ENCODE results near the gene RPL36A. TPM values are rescaled to one million over a fixed set of nuclear protein-coding genes. Genes with fewer than 3 reads are reported as not detected.

RPL36A gene
- total RNA-seq, 1 experiment from 2014 or later: 1,626 TPM

DNA sequence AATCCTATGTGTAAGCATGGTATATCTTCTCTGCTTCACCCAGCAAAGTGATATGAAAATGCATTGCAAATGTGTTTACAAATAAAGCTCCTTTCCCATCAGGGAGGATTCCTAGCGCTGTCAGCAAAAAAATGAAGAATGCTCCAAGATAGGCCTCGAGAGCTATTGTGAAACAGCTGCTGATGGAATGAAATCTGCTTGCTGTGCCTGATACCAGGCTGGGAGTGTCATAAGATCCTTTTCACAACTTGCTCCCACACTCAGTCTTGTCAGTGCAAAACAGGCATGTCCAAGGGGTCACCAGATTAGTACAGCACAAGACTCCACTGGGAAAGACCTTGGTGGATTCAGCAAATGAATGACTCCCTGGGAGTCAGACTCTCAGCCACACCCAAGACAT lies 51.3 kb downstream of the RPL36A start:
- no peak for DNase-seq (ENCODE audit: low read depth)

Other genes starting within 250 kb of the RPL36A start
- 0.42 and 0.44 TPM in 2 replicates for gene DRP2, start 171.2 kb upstream of the RPL36A start, total RNA-seq (2014; rRNA removed; shearing (Covaris generic))
- not detected in 2 replicates for gene TAF7L, start 99.7 kb upstream of the RPL36A start, total RNA-seq (2014; rRNA removed; shearing (Covaris generic))
- gene TIMM8A, start 42.3 kb upstream of the RPL36A start, total RNA-seq (2014; rRNA removed; shearing (Covaris generic)): 9.4 and 9.6 TPM in 2 replicates
- 0.05 TPM in 1 of 2 replicates, not detected in the other for gene BTK, start 4.8 kb upstream of the RPL36A start, total RNA-seq (2014; rRNA removed; shearing (Covaris generic))
- gene GLA, start 16.9 kb downstream of the RPL36A start, total RNA-seq (2014; rRNA removed; shearing (Covaris generic)): 130 and 154 TPM in 2 replicates
- 56.0 and 82.5 TPM in 2 replicates for gene HNRNPH2, start 17.2 kb downstream of the RPL36A start, total RNA-seq (2014; rRNA removed; shearing (Covaris generic))
- gene ARMCX4, start 94.4 kb downstream of the RPL36A start, total RNA-seq (2014; rRNA removed; shearing (Covaris generic)): 0.25 and 1.2 TPM in 2 replicates
- 34.4 and 38.9 TPM in 2 replicates for gene ARMCX1, start 159.5 kb downstream of the RPL36A start, total RNA-seq (2014; rRNA removed; shearing (Covaris generic))
- gene ARMCX6, start 227.0 kb downstream of the RPL36A start, total RNA-seq (2014; rRNA removed; shearing (Covaris generic)): 71.8 and 89.8 TPM in 2 replicates
- 49.3 and 78.8 TPM in 2 replicates for gene ARMCX3, start 232.1 kb downstream of the RPL36A start, total RNA-seq (2014; rRNA removed; shearing (Covaris generic))